ENCODE measurements around the gene RELN. TPM values are rescaled to one million over a fixed set of nuclear protein-coding genes. Genes with fewer than 3 reads are reported as not detected.

RELN gene
- total RNA-seq, 4 donors from 2014 or later, result 0.57 to 4.2 (median 1.5) TPM

- TF ChIP-seq, protein P1, sequence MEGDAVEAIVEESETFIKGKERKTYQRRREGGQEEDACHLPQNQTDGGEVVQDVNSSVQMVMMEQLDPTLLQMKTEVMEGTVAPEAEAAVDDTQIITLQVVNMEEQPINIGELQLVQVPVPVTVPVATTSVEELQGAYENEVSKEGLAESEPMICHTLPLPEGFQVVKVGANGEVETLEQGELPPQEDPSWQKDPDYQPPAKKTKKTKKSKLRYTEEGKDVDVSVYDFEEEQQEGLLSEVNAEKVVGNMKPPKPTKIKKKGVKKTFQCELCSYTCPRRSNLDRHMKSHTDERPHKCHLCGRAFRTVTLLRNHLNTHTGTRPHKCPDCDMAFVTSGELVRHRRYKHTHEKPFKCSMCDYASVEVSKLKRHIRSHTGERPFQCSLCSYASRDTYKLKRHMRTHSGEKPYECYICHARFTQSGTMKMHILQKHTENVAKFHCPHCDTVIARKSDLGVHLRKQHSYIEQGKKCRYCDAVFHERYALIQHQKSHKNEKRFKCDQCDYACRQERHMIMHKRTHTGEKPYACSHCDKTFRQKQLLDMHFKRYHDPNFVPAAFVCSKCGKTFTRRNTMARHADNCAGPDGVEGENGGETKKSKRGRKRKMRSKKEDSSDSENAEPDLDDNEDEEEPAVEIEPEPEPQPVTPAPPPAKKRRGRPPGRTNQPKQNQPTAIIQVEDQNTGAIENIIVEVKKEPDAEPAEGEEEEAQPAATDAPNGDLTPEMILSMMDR (IDR thresholded peaks at IDR 0.05; ENCODE audit: low read depth), result no peak
Measured at GRCh38 chr7:103859709-103860108, 129.7 kb downstream of the RELN start.

DNA sequence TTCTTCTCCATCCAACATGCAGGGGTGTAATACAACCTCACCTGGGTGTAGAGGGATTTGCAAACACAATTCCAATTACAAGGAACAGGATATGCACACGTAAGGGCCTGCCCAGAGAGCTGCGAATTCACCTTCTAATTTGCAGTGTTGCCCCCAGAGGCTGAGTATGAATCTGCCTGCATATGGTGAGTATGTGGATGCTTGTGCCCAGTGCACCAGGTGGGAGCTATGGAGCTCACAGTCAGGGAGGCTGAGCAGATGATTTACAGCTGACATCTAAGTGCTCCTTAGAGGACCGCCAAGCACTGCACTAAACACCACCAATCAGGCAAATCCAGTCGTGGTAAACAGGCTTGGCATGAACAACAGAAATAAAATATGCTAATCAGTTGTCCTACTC, 132.0 kb downstream of the RELN start:
- TF ChIP-seq, protein P1 (IDR thresholded peaks at IDR 0.05; ENCODE audit: low read depth), result no peak

DNA sequence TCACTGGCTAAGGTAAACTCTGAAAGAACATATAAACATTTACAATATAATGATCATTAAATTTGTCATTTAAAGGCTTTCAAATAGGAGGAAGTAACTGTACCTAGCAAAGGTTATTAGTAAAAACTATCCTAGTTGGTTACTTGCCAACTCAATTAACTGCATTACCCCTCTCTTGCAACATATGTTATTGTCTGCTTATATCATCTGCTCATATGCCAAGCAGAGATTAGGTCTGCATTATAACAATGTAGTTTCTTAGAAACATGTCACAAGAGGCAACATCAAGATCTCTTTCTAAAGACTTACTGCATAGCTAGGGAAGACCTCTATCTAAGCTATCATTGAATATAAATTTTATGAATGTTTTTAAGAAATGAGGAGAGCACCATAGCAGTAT, 132.5 kb downstream of the RELN start:
- TF ChIP-seq, protein P1 (IDR thresholded peaks at IDR 0.05; ENCODE audit: low read depth), result no peak

- TF ChIP-seq, protein P1 (IDR thresholded peaks at IDR 0.05; ENCODE audit: low read depth), result no peak
Measured at GRCh38 chr7:103855671-103856070, 133.8 kb downstream of the RELN start.

- TF ChIP-seq, protein P1 (IDR thresholded peaks at IDR 0.05; ENCODE audit: low read depth), result no peak
Measured at GRCh38 chr7:103854611-103855010, 134.8 kb downstream of the RELN start.

GRCh38 chr7:103851357-103851756, 138.1 kb downstream of the RELN start:
- TF ChIP-seq, protein P1 (IDR thresholded peaks at IDR 0.05; ENCODE audit: low read depth), result no peak

DNA sequence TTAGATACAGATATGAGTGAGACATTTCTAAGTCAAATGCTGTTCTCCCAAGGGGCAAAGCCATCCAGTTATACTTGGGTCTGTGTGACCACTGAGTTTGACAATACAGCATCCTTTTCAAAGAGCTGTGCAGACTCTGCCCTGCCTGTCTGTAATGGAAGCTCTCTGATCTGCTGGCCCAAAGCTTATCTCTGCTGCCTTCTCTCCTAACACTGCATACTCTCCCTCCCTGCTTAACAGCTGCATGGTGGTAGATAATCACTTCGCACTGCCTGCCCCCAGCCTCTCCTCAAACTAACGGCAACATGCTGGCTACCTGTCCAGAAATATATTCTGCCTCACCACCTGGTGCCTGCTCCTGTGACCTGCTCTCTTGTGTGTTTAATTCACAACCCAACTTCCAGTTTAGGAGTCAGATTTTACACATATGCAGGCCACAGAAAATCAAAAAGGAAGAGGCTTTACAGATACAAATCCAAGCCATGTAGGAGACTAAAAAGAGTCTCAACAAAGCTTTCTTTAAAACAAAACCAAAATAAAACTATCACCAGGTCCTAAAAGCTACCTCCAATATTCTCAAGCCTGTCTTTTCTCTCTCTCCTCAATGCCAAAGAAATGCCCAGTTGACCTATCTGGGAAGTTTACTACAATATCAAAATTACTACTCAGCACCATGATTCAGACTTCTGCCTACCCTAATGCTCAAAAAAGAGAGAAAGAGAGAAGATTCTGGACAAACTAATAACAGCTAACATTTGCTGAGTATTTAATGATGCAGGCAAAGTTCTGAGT, 145.6 kb downstream of the RELN start:
- TF ChIP-seq, protein P1 (IDR thresholded peaks at IDR 0.05; ENCODE audit: low read depth), result no peak
